Esophagus muscularis mucosa (tissue), 3 donors: ENCODE results near the gene FETUB.

ENCODE experiments used
- POLR2AphosphoS5 ChIP-seq, 2 donors: sonication (generic); formaldehyde crosslinking; IDR thresholded peaks; one replicate each; pipeline ENCODE4 v1.6.1; 2017; ENCODE audit warnings: antibody characterized with exemption in 2 of 2
- TF ChIP-seq, protein P1 (sequence below), 3 experiments: fragments of 200-600 bp in 2 of 3; fragments of 450-650 bp in 1 of 3; sonication (generic) in 2 of 3; IDR thresholded peaks; one replicate each; pipeline ENCODE4 v1.5.1; 2017 to 2019; ENCODE audit warnings: antibody characterized with exemption in 3 of 3, mild to moderate bottlenecking in 2 of 3, moderate library complexity in 1 of 3

DNA sequence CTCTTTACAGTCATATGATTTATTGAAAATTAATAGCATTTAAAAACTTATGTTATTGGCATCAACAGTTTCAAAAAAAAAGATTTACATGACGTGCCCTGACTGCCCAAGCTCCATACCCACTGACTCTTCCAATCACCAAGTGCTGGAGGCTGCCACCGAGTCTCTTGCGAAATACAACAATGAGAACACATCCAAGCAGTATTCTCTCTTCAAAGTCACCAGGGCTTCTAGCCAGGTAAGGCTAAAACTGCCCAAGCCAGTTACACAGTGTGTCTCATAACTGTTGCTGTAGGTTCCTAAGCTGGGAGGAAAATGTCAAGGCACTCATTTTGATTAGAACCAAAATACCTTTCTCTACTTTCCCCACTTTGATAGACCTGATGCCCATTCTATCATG lies 4.5 kb downstream of the FETUB start:
- TF ChIP-seq POLR2AphosphoS5 (IDR thresholded peaks at IDR 0.05): no peak
- TF ChIP-seq, protein P1, sequence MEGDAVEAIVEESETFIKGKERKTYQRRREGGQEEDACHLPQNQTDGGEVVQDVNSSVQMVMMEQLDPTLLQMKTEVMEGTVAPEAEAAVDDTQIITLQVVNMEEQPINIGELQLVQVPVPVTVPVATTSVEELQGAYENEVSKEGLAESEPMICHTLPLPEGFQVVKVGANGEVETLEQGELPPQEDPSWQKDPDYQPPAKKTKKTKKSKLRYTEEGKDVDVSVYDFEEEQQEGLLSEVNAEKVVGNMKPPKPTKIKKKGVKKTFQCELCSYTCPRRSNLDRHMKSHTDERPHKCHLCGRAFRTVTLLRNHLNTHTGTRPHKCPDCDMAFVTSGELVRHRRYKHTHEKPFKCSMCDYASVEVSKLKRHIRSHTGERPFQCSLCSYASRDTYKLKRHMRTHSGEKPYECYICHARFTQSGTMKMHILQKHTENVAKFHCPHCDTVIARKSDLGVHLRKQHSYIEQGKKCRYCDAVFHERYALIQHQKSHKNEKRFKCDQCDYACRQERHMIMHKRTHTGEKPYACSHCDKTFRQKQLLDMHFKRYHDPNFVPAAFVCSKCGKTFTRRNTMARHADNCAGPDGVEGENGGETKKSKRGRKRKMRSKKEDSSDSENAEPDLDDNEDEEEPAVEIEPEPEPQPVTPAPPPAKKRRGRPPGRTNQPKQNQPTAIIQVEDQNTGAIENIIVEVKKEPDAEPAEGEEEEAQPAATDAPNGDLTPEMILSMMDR (IDR thresholded peaks at IDR 0.05): no peak
